GM12878 (cell line): ENCODE measurements around the gene METTL5. TPM values are rescaled to one million over a fixed set of nuclear protein-coding genes. Genes with fewer than 3 reads are reported as not detected.

Source experiments
- CREM ChIP-seq: IDR thresholded peaks from 2 replicates; pipeline ENCODE4 v1.6.1; 2014; ENCODE audit warnings: antibody characterized with exemption, low read depth
- EED ChIP-seq: sonication (generic); IDR thresholded peaks from 2 replicates; pipeline ENCODE4 v1.6.1; 2016; ENCODE audit warnings: antibody characterized with exemption, low read depth
- GATAD2B ChIP-seq: fragments of 450-650 bp; conservative IDR thresholded peaks from 2 replicates; pipeline ENCODE4 v1.6.1; 2017; ENCODE audit warnings: low read depth, mild to moderate bottlenecking, moderate library complexity
- IRF4 ChIP-seq: IDR thresholded peaks from 2 replicates; pipeline ENCODE4 v1.6.1; 2011; ENCODE audit warnings: low read depth, low read length
- KDM1A ChIP-seq: fragments of 200-600 bp; sonication (generic); IDR thresholded peaks from 2 replicates; pipeline ENCODE4 v1.6.1; 2016; ENCODE audit warnings: borderline replicate concordance
- MXI1 ChIP-seq: fragments of 150-350 bp; IDR thresholded peaks from 2 replicates; pipeline ENCODE4 v1.6.1; 2011; ENCODE audit warnings: low read depth, mild to moderate bottlenecking, inconsistent platforms, low read length, improper control_type of control experiment
- NFYA ChIP-seq: IDR thresholded peaks from 2 replicates; pipeline ENCODE4 v1.6.1; 2011; ENCODE audit warnings: low read depth, mild to moderate bottlenecking, low read length, improper control_type of control experiment, borderline replicate concordance
- NR2F1 ChIP-seq: fragments of 450-650 bp; conservative IDR thresholded peaks from 2 replicates; pipeline ENCODE4 v1.6.1; 2017; ENCODE audit warnings: mild to moderate bottlenecking
- NRF1 ChIP-seq: conservative IDR thresholded peaks from 2 replicates; pipeline ENCODE4 v1.6.1; 2011; ENCODE audit warnings: mild to moderate bottlenecking, low read depth, low read length, improper control_type of control experiment
- PAX5 ChIP-seq: IDR thresholded peaks from 2 replicates; pipeline ENCODE4 v1.6.1; 2011; ENCODE audit warnings: low read depth, low read length, borderline replicate concordance
- POLR2A ChIP-seq: IDR thresholded peaks from 2 replicates; pipeline ENCODE4 v1.6.1; 2011; ENCODE audit warnings: low read depth, mild to moderate bottlenecking, low read length
- POU2F2 ChIP-seq: IDR thresholded peaks from 3 replicates; pipeline ENCODE4 v1.6.1; 2011; ENCODE audit warnings: low read depth, mild to moderate bottlenecking, low read length, borderline replicate concordance
- RBBP5 ChIP-seq: fragments of 200-600 bp; sonication (generic); conservative IDR thresholded peaks from 2 replicates; pipeline ENCODE4 v1.6.1; 2016
- RFX5 ChIP-seq: IDR thresholded peaks from 2 replicates; pipeline ENCODE4 v1.6.1; 2011; ENCODE audit warnings: low read depth, low read length, improper control_type of control experiment
- SMARCA5 ChIP-seq: fragments of 450-650 bp; IDR thresholded peaks from 2 replicates; pipeline ENCODE4 v1.6.1; 2017; ENCODE audit warnings: mild to moderate bottlenecking
- SPI1 ChIP-seq: IDR thresholded peaks from 2 replicates; pipeline ENCODE4 v1.6.1; 2011; ENCODE audit warnings: low read depth, mild to moderate bottlenecking, low read length, moderate library complexity, borderline replicate concordance; ENCODE audit not compliant: insufficient read depth
- ZNF24 ChIP-seq: fragments of 450-650 bp; IDR thresholded peaks from 2 replicates; pipeline ENCODE4 v1.6.1; 2017; ENCODE audit warnings: antibody characterized with exemption, mild to moderate bottlenecking
- polyA plus RNA-seq, 11 experiments: library from polyadenylated mRNA; depleted of rRNA in 4 of 11; unstranded in 6 of 11; stranded (reverse) in 5 of 11; fragments of >200 nt; fragmentation: Nextera tagmentation in 4 of 11; fragmentation: Illumina TruSeq in 1 of 11; extraction: Ambion mirVana in 4 of 11; extraction: Trizol in 1 of 11; gene quantifications; 1 replicate in 1 of 11; 2 replicates in 10 of 11; pipeline versions ENCODE4 v1.2.1 to v1.2.3, GENCODE V29; 2011 to 2016; ENCODE audit warnings: inconsistent platforms in 2 of 11, missing spikeins in 2 of 11, low read depth in 1 of 11
- total RNA-seq, 4 experiments: library from RNA; depleted of rRNA in 3 of 4; stranded (reverse); fragments of >200 nt in 3 of 4; fragmentation: Illumina TruSeq in 1 of 4; extraction: Trizol in 1 of 4; gene quantifications; 2 replicates each; pipeline versions ENCODE4 v1.2.1 to v1.2.3, GENCODE V29; 2013 to 2021
- TF ChIP-seq, protein P1 (sequence below): fragments of 450-650 bp; formaldehyde crosslinking; IDR thresholded peaks from 2 replicates; pipeline ENCODE4 v1.4.0; 2022; ENCODE audit warnings: mild to moderate bottlenecking, moderate library complexity
- TF ChIP-seq, protein P2 (sequence below): fragments of 450-650 bp; formaldehyde crosslinking; IDR thresholded peaks from 2 replicates; pipeline ENCODE4 v1.5.0; 2022; ENCODE audit warnings: mild to moderate bottlenecking, missing genetic modification characterization
- TF ChIP-seq, protein P3 (sequence below): fragments of 450-650 bp; IDR thresholded peaks from 2 replicates; pipeline ENCODE4 v1.6.1; 2018; ENCODE audit warnings: borderline replicate concordance, mild to moderate bottlenecking; ENCODE audit not compliant: partially characterized antibody
- TF ChIP-seq, protein P4 (sequence below): fragments of 450-650 bp; IDR thresholded peaks from 2 replicates; pipeline ENCODE4 v1.6.1; 2017; ENCODE audit warnings: borderline replicate concordance

METTL5 gene
- total and polyA plus RNA-seq, 10 of the 15 experiments (the other 5 are each of a cell fraction or from before 2014, with no cell fraction given) = 55.0 to 204 (median 87.4) TPM

DNA sequence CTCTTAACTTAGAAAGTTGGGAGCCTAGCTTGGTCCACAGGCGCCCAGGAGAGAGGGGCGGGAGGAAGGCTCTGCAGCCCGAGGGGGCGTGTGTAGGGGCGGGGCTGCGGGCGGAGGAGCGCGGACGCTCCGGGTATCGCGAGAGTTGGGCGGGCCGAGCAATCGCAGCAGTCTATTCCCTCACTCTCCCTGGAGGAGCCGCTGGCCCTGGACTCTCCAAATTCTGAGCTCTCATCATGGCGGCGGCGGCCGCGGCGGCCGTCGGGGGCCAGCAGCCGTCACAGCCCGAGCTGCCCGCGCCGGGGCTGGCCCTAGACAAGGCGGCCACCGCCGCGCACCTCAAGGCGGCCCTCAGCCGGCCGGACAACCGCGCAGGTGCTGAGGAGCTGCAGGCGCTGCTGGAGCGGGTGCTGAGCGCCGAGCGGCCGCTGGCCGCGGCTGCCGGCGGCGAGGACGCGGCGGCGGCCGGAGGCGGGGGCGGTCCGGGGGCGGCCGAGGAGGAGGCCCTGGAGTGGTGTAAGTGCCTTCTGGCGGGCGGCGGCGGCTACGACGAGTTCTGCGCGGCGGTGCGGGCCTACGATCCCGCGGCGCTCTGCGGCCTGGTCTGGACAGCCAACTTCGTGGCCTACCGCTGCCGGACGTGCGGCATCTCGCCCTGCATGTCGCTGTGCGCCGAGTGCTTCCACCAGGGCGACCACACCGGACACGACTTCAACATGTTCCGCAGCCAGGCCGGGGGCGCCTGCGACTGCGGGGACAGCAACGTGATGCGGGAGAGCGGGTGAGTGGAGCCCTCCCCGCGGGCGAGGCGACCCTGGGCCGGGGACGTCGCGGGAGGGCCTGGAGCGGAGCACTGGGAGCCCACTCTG, 2.8 kb upstream of the METTL5 start, which contains the start of gene UBR3 (continued):
- no peak for TF ChIP-seq EED
- TF ChIP-seq KDM1A = no peak
- TF ChIP-seq NFYA = no peak
- TF ChIP-seq GATAD2B = peak; percentile 90
- no peak for TF ChIP-seq SPI1
- no peak for TF ChIP-seq IRF4
- no peak for TF ChIP-seq MXI1
- no peak for TF ChIP-seq RBBP5
- TF ChIP-seq RFX5 = no peak
- TF ChIP-seq, protein P1, sequence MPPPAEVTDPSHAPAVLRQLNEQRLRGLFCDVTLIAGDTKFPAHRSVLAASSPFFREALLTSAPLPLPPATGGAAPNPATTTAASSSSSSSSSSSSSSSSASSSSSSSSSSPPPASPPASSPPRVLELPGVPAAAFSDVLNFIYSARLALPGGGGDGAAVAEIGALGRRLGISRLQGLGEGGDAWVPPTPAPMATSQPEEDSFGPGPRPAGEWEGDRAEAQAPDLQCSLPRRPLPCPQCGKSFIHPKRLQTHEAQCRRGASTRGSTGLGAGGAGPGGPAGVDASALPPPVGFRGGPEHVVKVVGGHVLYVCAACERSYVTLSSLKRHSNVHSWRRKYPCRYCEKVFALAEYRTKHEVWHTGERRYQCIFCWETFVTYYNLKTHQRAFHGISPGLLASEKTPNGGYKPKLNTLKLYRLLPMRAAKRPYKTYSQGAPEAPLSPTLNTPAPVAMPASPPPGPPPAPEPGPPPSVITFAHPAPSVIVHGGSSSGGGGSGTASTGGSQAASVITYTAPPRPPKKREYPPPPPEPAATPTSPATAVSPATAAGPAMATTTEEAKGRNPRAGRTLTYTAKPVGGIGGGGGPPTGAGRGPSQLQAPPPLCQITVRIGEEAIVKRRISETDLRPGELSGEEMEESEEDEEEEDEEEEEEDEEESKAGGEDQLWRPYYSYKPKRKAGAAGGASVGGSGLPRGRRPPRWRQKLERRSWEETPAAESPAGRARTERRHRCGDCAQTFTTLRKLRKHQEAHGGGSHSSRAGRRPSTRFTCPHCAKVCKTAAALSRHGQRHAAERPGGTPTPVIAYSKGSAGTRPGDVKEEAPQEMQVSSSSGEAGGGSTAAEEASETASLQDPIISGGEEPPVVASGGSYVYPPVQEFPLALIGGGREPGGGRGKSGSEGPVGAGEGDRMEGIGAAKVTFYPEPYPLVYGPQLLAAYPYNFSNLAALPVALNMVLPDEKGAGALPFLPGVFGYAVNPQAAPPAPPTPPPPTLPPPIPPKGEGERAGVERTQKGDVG (CRISPR knock-in tag) = no peak
- peak; percentile 42; the same call in 1 of the 2 replicates for TF ChIP-seq NR2F1
- TF ChIP-seq NRF1 = no peak
- TF ChIP-seq, protein P2, sequence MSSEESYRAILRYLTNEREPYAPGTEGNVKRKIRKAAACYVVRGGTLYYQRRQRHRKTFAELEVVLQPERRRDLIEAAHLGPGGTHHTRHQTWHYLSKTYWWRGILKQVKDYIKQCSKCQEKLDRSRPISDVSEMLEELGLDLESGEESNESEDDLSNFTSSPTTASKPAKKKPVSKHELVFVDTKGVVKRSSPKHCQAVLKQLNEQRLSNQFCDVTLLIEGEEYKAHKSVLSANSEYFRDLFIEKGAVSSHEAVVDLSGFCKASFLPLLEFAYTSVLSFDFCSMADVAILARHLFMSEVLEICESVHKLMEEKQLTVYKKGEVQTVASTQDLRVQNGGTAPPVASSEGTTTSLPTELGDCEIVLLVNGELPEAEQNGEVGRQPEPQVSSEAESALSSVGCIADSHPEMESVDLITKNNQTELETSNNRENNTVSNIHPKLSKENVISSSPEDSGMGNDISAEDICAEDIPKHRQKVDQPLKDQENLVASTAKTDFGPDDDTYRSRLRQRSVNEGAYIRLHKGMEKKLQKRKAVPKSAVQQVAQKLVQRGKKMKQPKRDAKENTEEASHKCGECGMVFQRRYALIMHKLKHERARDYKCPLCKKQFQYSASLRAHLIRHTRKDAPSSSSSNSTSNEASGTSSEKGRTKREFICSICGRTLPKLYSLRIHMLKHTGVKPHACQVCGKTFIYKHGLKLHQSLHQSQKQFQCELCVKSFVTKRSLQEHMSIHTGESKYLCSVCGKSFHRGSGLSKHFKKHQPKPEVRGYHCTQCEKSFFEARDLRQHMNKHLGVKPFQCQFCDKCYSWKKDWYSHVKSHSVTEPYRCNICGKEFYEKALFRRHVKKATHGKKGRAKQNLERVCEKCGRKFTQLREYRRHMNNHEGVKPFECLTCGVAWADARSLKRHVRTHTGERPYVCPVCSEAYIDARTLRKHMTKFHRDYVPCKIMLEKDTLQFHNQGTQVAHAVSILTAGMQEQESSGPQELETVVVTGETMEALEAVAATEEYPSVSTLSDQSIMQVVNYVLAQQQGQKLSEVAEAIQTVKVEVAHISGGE (CRISPR knock-in tag) = no peak
- TF ChIP-seq POLR2A = peak; percentile 80
- TF ChIP-seq POU2F2 = no peak; the same call in 2 of the 3 replicates
- TF ChIP-seq CREM = no peak
- TF ChIP-seq SMARCA5 = peak; percentile 73; the same call in 1 of the 2 replicates
- TF ChIP-seq ZNF24 = no peak
- TF ChIP-seq, protein P3, sequence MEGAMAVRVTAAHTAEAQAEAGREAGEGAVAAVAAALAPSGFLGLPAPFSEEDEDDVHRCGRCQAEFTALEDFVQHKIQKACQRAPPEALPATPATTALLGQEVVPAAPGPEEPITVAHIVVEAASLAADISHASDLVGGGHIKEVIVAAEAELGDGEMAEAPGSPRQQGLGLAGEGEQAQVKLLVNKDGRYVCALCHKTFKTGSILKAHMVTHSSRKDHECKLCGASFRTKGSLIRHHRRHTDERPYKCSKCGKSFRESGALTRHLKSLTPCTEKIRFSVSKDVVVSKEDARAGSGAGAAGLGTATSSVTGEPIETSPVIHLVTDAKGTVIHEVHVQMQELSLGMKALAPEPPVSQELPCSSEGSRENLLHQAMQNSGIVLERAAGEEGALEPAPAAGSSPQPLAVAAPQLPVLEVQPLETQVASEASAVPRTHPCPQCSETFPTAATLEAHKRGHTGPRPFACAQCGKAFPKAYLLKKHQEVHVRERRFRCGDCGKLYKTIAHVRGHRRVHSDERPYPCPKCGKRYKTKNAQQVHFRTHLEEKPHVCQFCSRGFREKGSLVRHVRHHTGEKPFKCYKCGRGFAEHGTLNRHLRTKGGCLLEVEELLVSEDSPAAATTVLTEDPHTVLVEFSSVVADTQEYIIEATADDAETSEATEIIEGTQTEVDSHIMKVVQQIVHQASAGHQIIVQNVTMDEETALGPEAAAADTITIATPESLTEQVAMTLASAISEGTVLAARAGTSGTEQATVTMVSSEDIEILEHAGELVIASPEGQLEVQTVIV = no peak
- TF ChIP-seq, protein P4, sequence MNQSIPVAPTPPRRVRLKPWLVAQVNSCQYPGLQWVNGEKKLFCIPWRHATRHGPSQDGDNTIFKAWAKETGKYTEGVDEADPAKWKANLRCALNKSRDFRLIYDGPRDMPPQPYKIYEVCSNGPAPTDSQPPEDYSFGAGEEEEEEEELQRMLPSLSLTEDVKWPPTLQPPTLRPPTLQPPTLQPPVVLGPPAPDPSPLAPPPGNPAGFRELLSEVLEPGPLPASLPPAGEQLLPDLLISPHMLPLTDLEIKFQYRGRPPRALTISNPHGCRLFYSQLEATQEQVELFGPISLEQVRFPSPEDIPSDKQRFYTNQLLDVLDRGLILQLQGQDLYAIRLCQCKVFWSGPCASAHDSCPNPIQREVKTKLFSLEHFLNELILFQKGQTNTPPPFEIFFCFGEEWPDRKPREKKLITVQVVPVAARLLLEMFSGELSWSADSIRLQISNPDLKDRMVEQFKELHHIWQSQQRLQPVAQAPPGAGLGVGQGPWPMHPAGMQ = peak; percentile 47; the same call in 1 of the 2 replicates
- TF ChIP-seq PAX5 = no peak
